Activated CD4-positive, alpha-beta T cell treated with anti-CD3 and anti-CD28 coated beads, Interleukin-2, amount 10 ng/mL, durations not matched to agents 24 days and 14 days (primary cell): ENCODE measurements around the gene REN. TPM values are rescaled to one million over a fixed set of nuclear protein-coding genes. Genes with fewer than 3 reads are reported as not detected.
A peak's percentile ranks its signal among the peaks of the same experiment; 100 is the strongest.

Source experiments
- DNase-seq: peaks from one replicate; pipeline ENCODE4 v3.0.0; 2022
- H3K27ac Mint-ChIP-seq: one replicate; pipeline ENCODE4 v1.8.0; 2022; ENCODE audit warnings: mild to moderate bottlenecking, mixed read lengths
- H3K27me3 Mint-ChIP-seq: one replicate; pipeline ENCODE4 v1.8.0; 2022; ENCODE audit warnings: mixed read lengths
- H3K36me3 Mint-ChIP-seq: one replicate; pipeline ENCODE4 v1.8.0; 2022; ENCODE audit warnings: low read depth, mild to moderate bottlenecking, mixed read lengths
- H3K4me1 Mint-ChIP-seq: one replicate; pipeline ENCODE4 v1.8.0; 2021; ENCODE audit warnings: mixed read lengths
- H3K4me3 Mint-ChIP-seq: one replicate; pipeline ENCODE4 v1.8.0; 2022; ENCODE audit warnings: mild to moderate bottlenecking, moderate library complexity, mixed read lengths
- H3K9me3 Mint-ChIP-seq: one replicate; pipeline ENCODE4 v1.8.0; 2021; ENCODE audit warnings: mixed read lengths
- intact Hi-C: fragments of 100-400 bp; cut with micrococcal nuclease; formaldehyde crosslinking; loops from one replicate; pipeline ENCODE4 v1.15.1; 2023
- total RNA-seq: library from RNA; stranded (reverse); gene quantifications from 2 replicates; pipeline ENCODE4 v1.2.3, GENCODE V29; 2022

Gene REN
- total RNA-seq, 1 donor from 2014 or later = not detected

- no peaks in the 10 kb centered on the region for H3K36me3 Mint-ChIP-seq
- H3K27ac Mint-ChIP-seq = no peak overlapping the region
- peaks cover 9% of the 10 kb centered on the region for H3K4me1 Mint-ChIP-seq
- intact Hi-C loops = no loop called here
- no peaks in the 10 kb centered on the region for H3K9me3 Mint-ChIP-seq
- DNase-seq = no peak
- H3K4me3 Mint-ChIP-seq = peak overlapping the region; percentile 11
- H3K27me3 Mint-ChIP-seq = no peaks in the 10 kb centered on the region
These were observed 37.6 kb downstream of the REN start for GRCh38 chr1:204128464-204128963.

- Mint-ChIP-seq H3K36me3 (no peaks in the 10 kb centered on the region), H3K27me3 (no peaks in the 10 kb centered on the region), H3K9me3 (no peaks in the 10 kb centered on the region), H3K4me1 (peaks cover 9% of the 10 kb centered on the region), H3K4me3 (no peak overlapping the region), H3K27ac (no peak overlapping the region)
- intact Hi-C loops = no loop called here
- DNase-seq = no peak
These were observed 38.4 kb downstream of the REN start for GRCh38 chr1:204127597-204128242.

- no peak for DNase-seq
- Mint-ChIP-seq H3K36me3 (no peaks in the 10 kb centered on the region), H3K27ac (no peak overlapping the region), H3K4me3 (no peak overlapping the region), H3K4me1 (peaks cover 9% of the 10 kb centered on the region), H3K27me3 (no peaks in the 10 kb centered on the region), H3K9me3 (no peaks in the 10 kb centered on the region)
- intact Hi-C loops = no loop called here
These were observed 39.2 kb downstream of the REN start for GRCh38 chr1:204126956-204127355.

GRCh38 chr1:204126386-204126785 lies 39.8 kb downstream of the REN start:
- no peaks in the 10 kb centered on the region for H3K27me3 Mint-ChIP-seq

GRCh38 chr1:204125759-204126351 lies 40.3 kb downstream of the REN start:
- H3K27me3 Mint-ChIP-seq = no peaks in the 10 kb centered on the region
- H3K9me3 Mint-ChIP-seq = no peaks in the 10 kb centered on the region
- no peak overlapping the region for H3K4me3 Mint-ChIP-seq
- no peak for DNase-seq
- intact Hi-C loops = no loop called here
- H3K4me1 Mint-ChIP-seq = peaks cover 9% of the 10 kb centered on the region
- H3K36me3 Mint-ChIP-seq = no peaks in the 10 kb centered on the region
- no peak overlapping the region for H3K27ac Mint-ChIP-seq

More at GRCh38 chr1:204126386-204126785, 39.8 kb downstream of the REN start:
- peaks cover 9% of the 10 kb centered on the region for H3K4me1 Mint-ChIP-seq
- intact Hi-C loops = no loop called here
- no peak overlapping the region for H3K27ac Mint-ChIP-seq
- no peak overlapping the region for H3K4me3 Mint-ChIP-seq
- H3K9me3 Mint-ChIP-seq = no peaks in the 10 kb centered on the region
- DNase-seq = no peak
- no peaks in the 10 kb centered on the region for H3K36me3 Mint-ChIP-seq

GRCh38 chr1:204124639-204125038 lies 41.5 kb downstream of the REN start:
- DNase-seq = no peak
- Mint-ChIP-seq H3K27me3 (no peaks in the 10 kb centered on the region), H3K9me3 (no peaks in the 10 kb centered on the region), H3K4me3 (no peak overlapping the region), H3K36me3 (no peaks in the 10 kb centered on the region), H3K27ac (no peak overlapping the region), H3K4me1 (peaks cover 9% of the 10 kb centered on the region)
- intact Hi-C loops = no loop called here

GRCh38 chr1:204123376-204123775 lies 42.8 kb downstream of the REN start:
- Mint-ChIP-seq H3K27ac (no peak overlapping the region), H3K4me1 (no peaks in the 10 kb centered on the region), H3K36me3 (no peaks in the 10 kb centered on the region), H3K9me3 (no peaks in the 10 kb centered on the region), H3K4me3 (no peak overlapping the region), H3K27me3 (no peaks in the 10 kb centered on the region)
- intact Hi-C loops = no loop called here
- no peak for DNase-seq

GRCh38 chr1:204121840-204122555 lies 44.1 kb downstream of the REN start:
- DNase-seq = no peak
- no peaks in the 10 kb centered on the region for H3K27me3 Mint-ChIP-seq
- H3K36me3 Mint-ChIP-seq = no peaks in the 10 kb centered on the region
- intact Hi-C loops = no loop called here
- no peak overlapping the region for H3K27ac Mint-ChIP-seq
- H3K9me3 Mint-ChIP-seq = no peaks in the 10 kb centered on the region
- no peak overlapping the region for H3K4me3 Mint-ChIP-seq
- no peaks in the 10 kb centered on the region for H3K4me1 Mint-ChIP-seq

- no peaks in the 10 kb centered on the region for H3K27me3 Mint-ChIP-seq
- no peaks in the 10 kb centered on the region for H3K9me3 Mint-ChIP-seq
- DNase-seq = no peak
- no peaks in the 10 kb centered on the region for H3K36me3 Mint-ChIP-seq
- H3K27ac Mint-ChIP-seq = no peak overlapping the region
- H3K4me1 Mint-ChIP-seq = no peaks in the 10 kb centered on the region
- H3K4me3 Mint-ChIP-seq = no peak overlapping the region
- intact Hi-C loops = no loop called here
These were observed 49.6 kb downstream of the REN start for GRCh38 chr1:204116539-204116938.

- Mint-ChIP-seq H3K4me3 (no peak overlapping the region), H3K27ac (no peak overlapping the region), H3K4me1 (no peaks in the 10 kb centered on the region), H3K9me3 (no peaks in the 10 kb centered on the region), H3K27me3 (no peaks in the 10 kb centered on the region), H3K36me3 (no peaks in the 10 kb centered on the region)
- intact Hi-C loops = no loop called here
- no peak for DNase-seq
These were observed 51.0 kb downstream of the REN start for GRCh38 chr1:204115116-204115515.

- no peaks in the 10 kb centered on the region for H3K9me3 Mint-ChIP-seq
- no peak for DNase-seq
- no peaks in the 10 kb centered on the region for H3K36me3 Mint-ChIP-seq
- intact Hi-C loops = no loop called here
- no peak overlapping the region for H3K4me3 Mint-ChIP-seq
- H3K27me3 Mint-ChIP-seq = no peaks in the 10 kb centered on the region
- H3K27ac Mint-ChIP-seq = no peak overlapping the region
- no peaks in the 10 kb centered on the region for H3K4me1 Mint-ChIP-seq
These were observed 51.5 kb downstream of the REN start for GRCh38 chr1:204114606-204115005.

GRCh38 chr1:204113896-204114295 lies 52.2 kb downstream of the REN start:
- no peaks in the 10 kb centered on the region for H3K9me3 Mint-ChIP-seq
- no peaks in the 10 kb centered on the region for H3K36me3 Mint-ChIP-seq
- intact Hi-C loops = no loop called here
- no peak overlapping the region for H3K27ac Mint-ChIP-seq
- no peak for DNase-seq
- H3K27me3 Mint-ChIP-seq = peaks cover 2% of the 10 kb centered on the region
- H3K4me3 Mint-ChIP-seq = no peak overlapping the region
- H3K4me1 Mint-ChIP-seq = no peaks in the 10 kb centered on the region

- H3K4me1 Mint-ChIP-seq = no peaks in the 10 kb centered on the region
These were observed 53.0 kb downstream of the REN start for GRCh38 chr1:204112876-204113730.

More at GRCh38 chr1:204112876-204113730, 53.0 kb downstream of the REN start:
- H3K36me3 Mint-ChIP-seq = no peaks in the 10 kb centered on the region
- H3K27me3 Mint-ChIP-seq = peaks cover 2% of the 10 kb centered on the region
- H3K4me3 Mint-ChIP-seq = no peak overlapping the region
- no peak for DNase-seq
- no peaks in the 10 kb centered on the region for H3K9me3 Mint-ChIP-seq
- intact Hi-C loops = no loop called here
- H3K27ac Mint-ChIP-seq = no peak overlapping the region
